HepG2 (cell line): Measurements from ENCODE around the gene AGBL1. TPM values are rescaled to one million over a fixed set of nuclear protein-coding genes. Genes with fewer than 3 reads are reported as not detected.

Source experiments
- BCL6 ChIP-seq: IDR thresholded peaks from 2 replicates; pipeline ENCODE4 v1.6.1; 2016; ENCODE audit warnings: missing genetic modification reagents, missing compliant biosample characterization
- BRF2 ChIP-seq: sonication (generic); formaldehyde crosslinking; IDR thresholded peaks from 2 replicates; pipeline ENCODE4 v1.8.1; 2022; ENCODE audit warnings: mild to moderate bottlenecking, missing genetic modification reagents
- CEBPG ChIP-seq: IDR thresholded peaks from 2 replicates; pipeline ENCODE4 v1.6.1; 2016
- DPF2 ChIP-seq: sonication (generic); formaldehyde crosslinking; IDR thresholded peaks from 2 replicates; pipeline ENCODE4 v1.4.0; 2020; ENCODE audit warnings: mild to moderate bottlenecking, low read depth, missing genetic modification reagents, borderline replicate concordance
- KAT7 ChIP-seq: IDR thresholded peaks from 2 replicates; pipeline ENCODE4 v1.6.1; 2018; ENCODE audit warnings: borderline replicate concordance, missing compliant biosample characterization
- KDM2A ChIP-seq: sonication (generic); formaldehyde crosslinking; IDR thresholded peaks from 2 replicates; pipeline ENCODE4 v1.4.0; 2020; ENCODE audit warnings: low read depth, missing genetic modification reagents, borderline replicate concordance
- KIAA2018 ChIP-seq: sonication (generic); formaldehyde crosslinking; IDR thresholded peaks from 2 replicates; pipeline ENCODE4 v1.5.0; 2020; ENCODE audit warnings: mild to moderate bottlenecking, missing genetic modification reagents, borderline replicate concordance
- NFKBIZ ChIP-seq: IDR thresholded peaks from 2 replicates; pipeline ENCODE4 v1.6.1; 2018; ENCODE audit warnings: missing genetic modification reagents, missing compliant biosample characterization
- ZNF572 ChIP-seq: sonication (generic); formaldehyde crosslinking; IDR thresholded peaks from 2 replicates; pipeline ENCODE4 v1.5.1; 2020; ENCODE audit warnings: mild to moderate bottlenecking, missing genetic modification reagents
- ZNF660 ChIP-seq: sonication (generic); formaldehyde crosslinking; IDR thresholded peaks from 2 replicates; pipeline ENCODE4 v1.5.1; 2020; ENCODE audit warnings: mild to moderate bottlenecking, low read depth, missing genetic modification reagents, borderline replicate concordance
- ZNF781 ChIP-seq: sonication (generic); formaldehyde crosslinking; IDR thresholded peaks from 2 replicates; pipeline ENCODE4 v1.5.1; 2020; ENCODE audit warnings: borderline replicate concordance, mild to moderate bottlenecking, missing genetic modification reagents; ENCODE audit errors: not compliant biosample characterization
- polyA plus RNA-seq, 8 experiments: library from polyadenylated mRNA; depleted of rRNA in 3 of 8; stranded (reverse) in 7 of 8; unstranded in 1 of 8; fragments of >200 nt; fragmentation: Illumina TruSeq in 4 of 8; extraction: Trizol in 4 of 8; gene quantifications; 2 replicates each; pipeline versions ENCODE4 v1.2.1 to v1.2.3, GENCODE V29; 2011 to 2016; ENCODE audit warnings: low read depth in 4 of 8, missing spikeins in 1 of 8, mixed read lengths in 1 of 8; ENCODE audit not compliant: insufficient read depth in 1 of 8
- total RNA-seq, 5 experiments: library from RNA; depleted of rRNA; stranded (reverse); fragments of >200 nt; fragmentation: Illumina TruSeq; extraction: Trizol; gene quantifications; 2 replicates each; pipeline ENCODE4 v1.2.3, GENCODE V29; 2016; ENCODE audit warnings: low read depth in 1 of 5

AGBL1 gene
- total and polyA plus RNA-seq, 2 of the 13 experiments (the other 11 are each of a cell fraction or from before 2014, with no cell fraction given), result 0.01 TPM; not detected in 1

GRCh38 chr15:86054338-86054737, 25.3 kb upstream of the AGBL1 start (continued):
- no peak for TF ChIP-seq KIAA2018 (CRISPR knock-in tag)
- no peak for TF ChIP-seq NFKBIZ (CRISPR knock-in tag)
- TF ChIP-seq ZNF572, result no peak
- no peak for TF ChIP-seq KDM2A (CRISPR knock-in tag)
- TF ChIP-seq ZNF781 (CRISPR knock-in tag), result no peak
- TF ChIP-seq BCL6, result no peak
- TF ChIP-seq ZNF660 (CRISPR knock-in tag), result no peak
- no peak for TF ChIP-seq CEBPG (CRISPR knock-in tag)
- TF ChIP-seq DPF2 (CRISPR knock-in tag), result no peak
- no peak for TF ChIP-seq KAT7 (CRISPR knock-in tag)
- no peak for TF ChIP-seq BRF2 (CRISPR knock-in tag)
